IMR-90 (cell line): ENCODE measurements around the gene MAGI2. TPM values are rescaled to one million over a fixed set of nuclear protein-coding genes. Genes with fewer than 3 reads are reported as not detected.

Experiments
- ATAC-seq: fragments of 200-7000 bp; cut with Tn5 transposase; 2 replicates; pipeline ENCODE4 v1.9.1; 2020; ENCODE audit warnings: low read depth, mild to moderate bottlenecking, moderate library complexity
- BruUV-seq: library from RNA; stranded (reverse); fragments of 400-500 nt; replicated peaks from 2 replicates; lab custom pipeline; 2021; lab: Mats Ljungman, UMichigan
- CTCF ChIA-PET: fragments of 300-600 bp; formaldehyde crosslinking; extraction: SDS; loops from one replicate; lab custom pipeline; 2021; ENCODE audit warnings: antibody characterized with exemption; lab: Yijun Ruan, JAX
- POLR2A ChIA-PET: fragments of 300-600 bp; sonication (Branson Sonifier 250); formaldehyde crosslinking; loops from one replicate; lab custom pipeline; 2022; ENCODE audit warnings: antibody characterized with exemption; ENCODE audit not compliant: unreplicated experiment; lab: Charles Lee
- DNase-seq: peaks from one replicate; pipeline ENCODE4 v3.0.0; 2013
- H2AFZ ChIP-seq: replicated peaks from 2 replicates; pipeline ENCODE3; 2013; ENCODE audit warnings: low read length, mild to moderate bottlenecking; ENCODE audit not compliant: poor library complexity
- H2AK5ac ChIP-seq: 2 replicates; pipeline ENCODE4 v1.6.1; 2013; ENCODE audit warnings: low read depth, low read length, inconsistent platforms
- H2AK9ac ChIP-seq: replicated peaks from 2 replicates; pipeline ENCODE3; 2013; ENCODE audit warnings: mild to moderate bottlenecking, low read depth, low read length, moderate library complexity; ENCODE audit not compliant: poor library complexity
- H2BK120ac ChIP-seq: 2 replicates; pipeline ENCODE4 v1.6.1; 2013; ENCODE audit warnings: low read depth, low read length, inconsistent platforms
- H2BK15ac ChIP-seq: 3 replicates; pipeline ENCODE4 v1.6.1; 2013; ENCODE audit warnings: low read depth, low read length, inconsistent platforms
- H2BK20ac ChIP-seq: 2 replicates; pipeline ENCODE4 v1.6.1; 2013; ENCODE audit warnings: low read depth, mild to moderate bottlenecking, inconsistent platforms, low read length, moderate library complexity
- H2BK5ac ChIP-seq: 2 replicates; pipeline ENCODE4 v1.6.1; 2013; ENCODE audit warnings: mild to moderate bottlenecking, low read depth, low read length, inconsistent platforms; ENCODE audit not compliant: poor library complexity, severe bottlenecking
- H3K14ac ChIP-seq: replicated peaks from 2 replicates; pipeline ENCODE4 v1.6.1; 2013; ENCODE audit warnings: low read depth, low read length, inconsistent platforms
- H3K18ac ChIP-seq: 2 replicates; pipeline ENCODE4 v1.6.1; 2013; ENCODE audit warnings: low read depth, low read length, control low read depth
- H3K23ac ChIP-seq: 2 replicates; pipeline ENCODE4 v1.6.1; 2013; ENCODE audit warnings: low read depth, low read length, inconsistent platforms
- H3K27ac ChIP-seq: 2 replicates; pipeline ENCODE4 v1.5.1; 2013; ENCODE audit warnings: mild to moderate bottlenecking, control low read depth, low read length; ENCODE audit not compliant: insufficient read depth
- H3K27me3 ChIP-seq: 2 replicates; pipeline ENCODE4 v1.6.1; 2013; ENCODE audit warnings: low read length; ENCODE audit not compliant: control insufficient read depth, insufficient read depth
- H3K36me3 ChIP-seq: 2 replicates; pipeline ENCODE4 v1.6.1; 2013; ENCODE audit warnings: low read length, mixed read lengths; ENCODE audit not compliant: control insufficient read depth, insufficient read depth
- H3K4ac ChIP-seq: 2 replicates; pipeline ENCODE4 v1.6.1; 2013; ENCODE audit warnings: low read depth, low read length, inconsistent platforms
- H3K4me1 ChIP-seq: 2 replicates; pipeline ENCODE4 v1.6.1; 2013; ENCODE audit warnings: low read length, mixed read lengths; ENCODE audit not compliant: control insufficient read depth, insufficient read depth
- H3K4me2 ChIP-seq: 2 replicates; pipeline ENCODE4 v1.6.1; 2013; ENCODE audit warnings: low read depth, mild to moderate bottlenecking, control low read depth, low read length, moderate library complexity
- H3K4me3 ChIP-seq: 2 replicates; pipeline ENCODE4 v1.5.1; 2013; ENCODE audit warnings: low read depth, mild to moderate bottlenecking, control low read depth, low read length, moderate library complexity; ENCODE audit not compliant: insufficient read depth
- H3K56ac ChIP-seq: 2 replicates; pipeline ENCODE4 v1.6.1; 2013; ENCODE audit warnings: low read length, inconsistent platforms; ENCODE audit not compliant: insufficient read depth; ENCODE audit errors: extremely low read depth
- H3K79me1 ChIP-seq, 2 experiments: 2 replicates each; pipeline ENCODE4 v1.6.1; 2013; ENCODE audit warnings: low read length in 2 of 2, inconsistent platforms in 1 of 2, low read depth in 1 of 2
- H3K9ac ChIP-seq: 2 replicates; pipeline ENCODE4 v1.6.1; 2013; ENCODE audit warnings: low read depth, low read length, control low read depth
- H3K9me1 ChIP-seq: 2 replicates; pipeline ENCODE4 v1.6.1; 2013; ENCODE audit warnings: low read length, inconsistent platforms; ENCODE audit not compliant: insufficient read depth
- H3K9me3 ChIP-seq: 2 replicates; pipeline ENCODE4 v1.6.1; 2013; ENCODE audit warnings: low read length; ENCODE audit not compliant: control insufficient read depth, insufficient read depth
- H4K20me1 ChIP-seq: 2 replicates; pipeline ENCODE4 v1.6.1; 2013; ENCODE audit warnings: low read length, inconsistent platforms; ENCODE audit not compliant: insufficient read depth
- H4K5ac ChIP-seq: 2 replicates; pipeline ENCODE4 v1.6.1; 2013; ENCODE audit warnings: mild to moderate bottlenecking, low read depth, low read length, control low read depth
- H4K8ac ChIP-seq, 2 experiments: 2 replicates each; pipeline ENCODE4 v1.6.1; 2013; ENCODE audit warnings: low read depth in 2 of 2, low read length in 2 of 2, control low read depth in 1 of 2, inconsistent platforms in 1 of 2
- H4K91ac ChIP-seq: 2 replicates; pipeline ENCODE4 v1.6.1; 2013; ENCODE audit warnings: low read depth, low read length, inconsistent platforms; ENCODE audit not compliant: insufficient read depth
- FOS ChIP-seq: fragments of 150-350 bp; IDR thresholded peaks from 2 replicates; pipeline ENCODE4 v1.6.1; 2016; ENCODE audit warnings: low read depth, low read length
- RFX5 ChIP-seq: IDR thresholded peaks from 2 replicates; pipeline ENCODE4 v1.8.0; 2012; ENCODE audit warnings: low read depth, mild to moderate bottlenecking, low read length, moderate library complexity
- WGBS, 2 experiments: methylation state at CpG; one replicate each; pipeline versions ENCODE4 v1.1.5 to v1.1.7; 2013; ENCODE audit warnings: missing lambda C conversion rate in 2 of 2; ENCODE audit not compliant: insufficient read length in 1 of 2; ENCODE audit errors: extremely low coverage in 2 of 2; 5-methylcytosine and 5-hydroxymethylcytosine counted together
- dilution Hi-C: fragments of 300-500 bp; cut with HindIII; formaldehyde crosslinking; loops from one replicate; pipeline ENCODE4 v1.14.3; 2018; ENCODE audit warnings: low sequenced_read_pairs; ENCODE audit not compliant: unreplicated experiment
- in situ Hi-C: fragments of 300-500 bp; cut with MboI; formaldehyde crosslinking; loops from 3 replicates; pipeline ENCODE4 v1.14.3; 2019; ENCODE audit warnings: low sequenced_read_pairs, inconsistent platforms, mixed read lengths
- intact Hi-C: fragments of 100-400 bp; cut with micrococcal nuclease; formaldehyde crosslinking; loops from 2 replicates; pipeline ENCODE4 v1.10.0; 2022
- polyA plus RNA-seq, 3 experiments: library from polyadenylated mRNA; depleted of rRNA; stranded (reverse); fragments of >200 nt; gene quantifications; 2 replicates each; pipeline ENCODE4 v1.2.3, GENCODE V29; 2012; ENCODE audit warnings: low replicate concordance in 1 of 3
- total RNA-seq: library from RNA; depleted of rRNA; stranded (reverse); fragments of >200 nt; gene quantifications from 2 replicates; pipeline ENCODE4 v1.2.3, GENCODE V29; 2012

The MAGI2 gene
- total and polyA plus RNA-seq, 2 of the 4 experiments (the other 2 are of a cell fraction): 2.5 to 17.9 TPM

GRCh38 chr7:78734626-78735025 lies 718.8 kb downstream of the MAGI2 start:
- Histone ChIP-seq H4K8ac (peak overlapping the region in 1 of 2 experiments; percentile 10; a peak in 1 of 4 replicates), H3K4me2 (no peak overlapping the region), H3K27me3 (no peaks in the 10 kb centered on the region), H3K27ac (no peak overlapping the region), H3K56ac (no peak overlapping the region; the same call in 1 of the 2 replicates), H2BK15ac (no peak overlapping the region), H4K20me1 (no peaks in the 10 kb centered on the region), H2BK5ac (peak overlapping the region; percentile 16), H3K79me1 (peaks cover 0 to 5% of the 10 kb centered on the region in 2 experiments; a peak in 2 of 4 replicates), H2AK9ac (no peak overlapping the region), H4K91ac (no peak overlapping the region), H3K18ac (peak overlapping the region; percentile 6; the same call in 1 of the 2 replicates), H3K4me1 (peaks cover 2% of the 10 kb centered on the region), H3K9ac (no peak overlapping the region), H2AK5ac (no peak overlapping the region), H3K23ac (peak overlapping the region; percentile 24; the same call in 1 of the 2 replicates), H2BK20ac (no peak overlapping the region), H3K9me3 (no peaks in the 10 kb centered on the region), H3K4ac (no peak overlapping the region; the same call in 1 of the 2 replicates), H2BK120ac (no peak overlapping the region), H3K9me1 (no peaks in the 10 kb centered on the region), H3K36me3 (no peaks in the 10 kb centered on the region), H2AFZ (peak overlapping the region; percentile 67), H4K5ac (no peak overlapping the region), H3K14ac (no peak overlapping the region; the same call in 1 of the 2 replicates), H3K4me3 (no peak overlapping the region)
- intact Hi-C loops: no loop called here
- in situ Hi-C loops: no loop called here
- CTCF ChIA-PET: no interaction called here
- no peak for ATAC-seq
- dilution Hi-C loops: no loop called here
- POLR2A ChIA-PET: no interaction called here
- WGBS, 2 experiments: 75% methylated on average over 2 of the region's 6 CpGs; no CpG with 5 or more reads in 1 of the 2 experiments
- no TSS peak for BruUV-seq
- TF ChIP-seq FOS (no peak), RFX5 (no peak)
- no peak for DNase-seq
